Measurements from ENCODE around the gene MEGF9. TPM values are rescaled to one million over a fixed set of nuclear protein-coding genes. Genes with fewer than 3 reads are reported as not detected.

MEGF9 gene
- total RNA-seq, 1 donor from 2014 or later: 15.7 TPM

DNA sequence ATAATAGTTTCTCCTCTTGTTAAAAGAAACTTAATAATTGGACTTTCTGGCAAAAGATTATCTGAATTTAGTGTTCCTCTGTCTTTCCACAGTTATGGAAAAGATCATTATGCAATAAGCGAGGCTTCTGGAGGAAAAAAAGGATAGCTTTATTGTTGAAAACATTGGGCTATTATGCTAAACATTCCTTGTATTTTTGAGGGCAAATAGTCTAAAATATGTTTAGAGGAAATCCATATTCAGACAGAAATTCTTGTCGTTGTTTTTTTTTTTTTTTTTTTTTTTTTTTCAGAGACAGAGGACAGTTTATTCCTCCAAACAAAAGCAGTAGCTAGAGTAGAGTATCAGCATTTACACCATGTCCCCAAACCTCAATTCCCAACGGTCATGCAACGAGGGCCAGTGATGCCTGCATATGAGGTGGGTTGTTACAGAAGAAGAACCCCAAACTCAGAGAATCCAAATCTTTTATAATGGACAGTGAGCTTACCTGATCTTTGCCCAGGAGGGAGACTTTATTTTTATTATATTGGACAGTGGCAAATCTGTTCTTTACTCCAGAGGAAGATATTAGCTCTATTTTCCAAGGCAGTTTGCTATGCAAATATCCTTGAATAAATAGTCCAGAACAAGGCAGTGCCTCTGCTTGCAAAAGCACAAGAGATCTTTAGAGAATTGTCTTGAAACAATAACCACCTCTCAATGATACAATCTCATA is 85.9 kb downstream of the MEGF9 start:
- TF ChIP-seq, protein P1, sequence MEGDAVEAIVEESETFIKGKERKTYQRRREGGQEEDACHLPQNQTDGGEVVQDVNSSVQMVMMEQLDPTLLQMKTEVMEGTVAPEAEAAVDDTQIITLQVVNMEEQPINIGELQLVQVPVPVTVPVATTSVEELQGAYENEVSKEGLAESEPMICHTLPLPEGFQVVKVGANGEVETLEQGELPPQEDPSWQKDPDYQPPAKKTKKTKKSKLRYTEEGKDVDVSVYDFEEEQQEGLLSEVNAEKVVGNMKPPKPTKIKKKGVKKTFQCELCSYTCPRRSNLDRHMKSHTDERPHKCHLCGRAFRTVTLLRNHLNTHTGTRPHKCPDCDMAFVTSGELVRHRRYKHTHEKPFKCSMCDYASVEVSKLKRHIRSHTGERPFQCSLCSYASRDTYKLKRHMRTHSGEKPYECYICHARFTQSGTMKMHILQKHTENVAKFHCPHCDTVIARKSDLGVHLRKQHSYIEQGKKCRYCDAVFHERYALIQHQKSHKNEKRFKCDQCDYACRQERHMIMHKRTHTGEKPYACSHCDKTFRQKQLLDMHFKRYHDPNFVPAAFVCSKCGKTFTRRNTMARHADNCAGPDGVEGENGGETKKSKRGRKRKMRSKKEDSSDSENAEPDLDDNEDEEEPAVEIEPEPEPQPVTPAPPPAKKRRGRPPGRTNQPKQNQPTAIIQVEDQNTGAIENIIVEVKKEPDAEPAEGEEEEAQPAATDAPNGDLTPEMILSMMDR (IDR thresholded peaks at IDR 0.05; ENCODE audit: unreplicated experiment): no peak
- Mint-ChIP-seq H3K27ac (no peak overlapping the region), H3K36me3 (no peaks in the 10 kb centered on the region), H3K9me3 (peaks cover 13% of the 10 kb centered on the region), H3K4me1 (peaks cover 5% of the 10 kb centered on the region), H3K27me3 (ENCODE audit: low read depth) (no peaks in the 10 kb centered on the region), H3K4me3 (no peak overlapping the region)
- no peak for DNase-seq (ENCODE audit: low spot score in 2 of 2, unreplicated experiment in 2 of 2)

DNA sequence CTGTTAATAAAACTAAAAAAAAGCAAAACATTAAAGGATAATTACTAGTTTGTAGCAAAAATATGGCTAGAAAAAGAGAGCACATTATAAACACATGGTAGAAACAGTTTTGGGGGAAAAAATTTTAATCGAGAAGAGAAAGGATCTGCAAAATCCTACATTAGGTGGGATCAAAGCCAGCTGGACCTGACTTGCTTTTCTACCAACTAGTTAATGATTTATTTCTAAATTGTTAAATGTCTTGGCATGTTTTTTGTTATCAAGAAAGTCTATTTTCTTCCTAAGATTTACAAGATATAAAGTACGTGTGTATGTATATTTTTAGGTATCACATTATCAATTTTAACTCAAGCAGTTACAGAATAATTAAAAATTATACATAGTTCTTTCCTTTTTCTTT is 87.2 kb downstream of the MEGF9 start:
- no peak overlapping the region for H3K27ac Mint-ChIP-seq
- no peaks in the 10 kb centered on the region for H3K36me3 Mint-ChIP-seq
- DNase-seq (ENCODE audit: low spot score in 2 of 2, unreplicated experiment in 2 of 2): no peak
- H3K9me3 Mint-ChIP-seq: peaks cover 5% of the 10 kb centered on the region
- peaks cover 5% of the 10 kb centered on the region for H3K4me1 Mint-ChIP-seq
- TF ChIP-seq, protein P1 (IDR thresholded peaks at IDR 0.05; ENCODE audit: unreplicated experiment): no peak
- H3K27me3 Mint-ChIP-seq (ENCODE audit: low read depth): no peaks in the 10 kb centered on the region
- no peak overlapping the region for H3K4me3 Mint-ChIP-seq

GRCh38 chr9:120626512-120626911 is 87.8 kb downstream of the MEGF9 start:
- peaks cover 5% of the 10 kb centered on the region for H3K4me1 Mint-ChIP-seq
- H3K27me3 Mint-ChIP-seq (ENCODE audit: low read depth): no peaks in the 10 kb centered on the region
- H3K9me3 Mint-ChIP-seq: peaks cover 5% of the 10 kb centered on the region
- H3K4me3 Mint-ChIP-seq: no peak overlapping the region
- H3K27ac Mint-ChIP-seq: no peak overlapping the region
- TF ChIP-seq, protein P1 (IDR thresholded peaks at IDR 0.05; ENCODE audit: unreplicated experiment): no peak
- H3K36me3 Mint-ChIP-seq: no peaks in the 10 kb centered on the region
- no peak for DNase-seq (ENCODE audit: low spot score in 2 of 2, unreplicated experiment in 2 of 2)

GRCh38 chr9:120625222-120625621 is 89.0 kb downstream of the MEGF9 start:
- TF ChIP-seq, protein P1 (IDR thresholded peaks at IDR 0.05; ENCODE audit: unreplicated experiment): no peak
- Mint-ChIP-seq H3K4me3 (no peak overlapping the region), H3K4me1 (peaks cover 5% of the 10 kb centered on the region), H3K27me3 (ENCODE audit: low read depth) (no peaks in the 10 kb centered on the region), H3K9me3 (peaks cover 2% of the 10 kb centered on the region), H3K27ac (no peak overlapping the region), H3K36me3 (no peaks in the 10 kb centered on the region)
- no peak for DNase-seq (ENCODE audit: low spot score in 2 of 2, unreplicated experiment in 2 of 2)

GRCh38 chr9:120622790-120623189 is 91.5 kb downstream of the MEGF9 start:
- H3K27ac Mint-ChIP-seq: no peak overlapping the region
- DNase-seq (ENCODE audit: low spot score in 2 of 2, unreplicated experiment in 2 of 2): no peak
- TF ChIP-seq, protein P1 (IDR thresholded peaks at IDR 0.05; ENCODE audit: unreplicated experiment): no peak
- peaks cover 12% of the 10 kb centered on the region for H3K4me1 Mint-ChIP-seq
- H3K36me3 Mint-ChIP-seq: no peaks in the 10 kb centered on the region
- no peaks in the 10 kb centered on the region for H3K27me3 Mint-ChIP-seq (ENCODE audit: low read depth)
- H3K9me3 Mint-ChIP-seq: no peaks in the 10 kb centered on the region
- H3K4me3 Mint-ChIP-seq: no peak overlapping the region

Data from mesothelial cell of epicardium (in vitro differentiated cells).